Superior temporal gyrus (tissue), 1 donor: ENCODE results near the gene MTMR12.

Experiments used
- DNase-seq: peaks from one replicate; pipeline ENCODE4 v3.0.0-alpha.2; 2016; ENCODE audit errors: extremely low spot score

Gene MTMR12

DNA sequence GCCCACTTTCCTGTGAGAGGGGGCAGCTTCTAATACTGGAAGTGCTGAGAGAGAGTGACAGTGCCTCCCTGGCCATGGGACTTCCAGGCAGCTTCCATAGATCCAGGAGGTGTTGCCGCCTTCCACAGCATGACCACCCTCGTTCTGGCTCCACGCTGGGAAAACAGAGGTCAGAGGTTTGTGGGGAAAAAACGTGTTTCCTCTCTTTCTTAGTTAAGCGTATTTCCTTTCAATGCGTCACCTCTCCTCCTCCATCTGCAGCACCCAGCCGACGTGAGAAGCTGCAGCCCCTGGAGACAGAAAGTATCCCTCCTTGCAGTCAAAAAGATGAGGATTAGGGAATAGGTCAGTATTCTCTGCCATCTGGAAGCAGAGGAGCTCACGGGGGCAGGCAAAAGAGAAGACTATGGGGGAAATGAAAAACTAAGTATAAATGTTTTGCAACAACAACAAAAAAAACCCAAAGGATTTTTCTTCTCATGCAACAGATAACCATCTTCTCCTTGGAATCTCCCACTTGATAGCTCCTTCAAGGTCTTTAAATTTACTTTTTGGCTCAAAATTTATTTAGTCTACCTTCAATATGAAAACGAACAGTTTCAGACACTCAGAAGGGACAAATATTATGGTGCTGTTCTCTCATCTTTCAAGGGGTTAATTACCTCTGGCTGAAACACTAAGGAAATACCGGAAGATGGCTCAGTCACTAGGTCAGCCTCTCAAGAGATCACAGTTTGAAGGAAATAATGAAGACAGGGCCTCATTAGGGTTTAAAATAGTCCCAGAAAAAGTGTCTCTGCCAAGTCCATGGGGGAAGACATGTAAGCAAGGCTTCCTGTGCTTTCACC is 38.0 kb downstream of the MTMR12 start:
- DNase-seq, result no peak

DNA sequence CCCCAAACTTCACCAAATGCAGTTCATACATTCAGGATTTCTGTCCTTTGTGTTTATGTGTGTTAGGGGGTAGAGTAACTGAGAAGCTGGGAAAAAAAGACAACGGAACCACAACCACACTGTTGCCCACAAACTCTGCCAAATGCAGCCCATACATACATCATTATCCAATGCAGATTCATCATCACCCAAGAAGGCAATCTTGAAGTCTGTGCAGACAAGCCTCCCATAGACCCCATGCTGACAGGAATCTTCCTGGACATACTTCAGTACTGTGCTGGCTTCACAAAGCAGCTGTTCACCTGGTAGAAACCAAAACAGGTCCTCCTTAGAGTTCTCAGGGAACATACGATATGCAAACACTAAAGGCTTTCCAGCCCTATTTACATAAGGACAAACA is 38.9 kb downstream of the MTMR12 start:
- no peak for DNase-seq

DNA sequence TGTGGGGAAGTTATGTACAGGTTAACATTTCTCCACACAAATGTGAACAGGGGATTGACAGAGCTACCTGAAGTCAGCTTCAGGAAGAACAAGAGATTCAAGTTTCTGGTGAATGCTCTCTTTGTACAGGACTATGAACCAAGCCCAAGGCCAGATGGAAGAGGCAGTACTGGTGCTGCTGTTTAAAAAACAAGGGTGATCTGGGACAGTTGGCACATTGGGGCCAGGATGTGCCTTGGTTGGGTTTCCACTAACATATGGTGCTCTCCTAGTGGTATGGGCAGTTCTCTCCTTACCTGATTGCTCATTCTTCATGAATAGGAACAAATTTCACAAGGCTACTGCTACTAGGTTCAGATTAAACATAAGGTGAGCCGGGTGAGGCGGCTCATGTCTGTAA is 40.0 kb downstream of the MTMR12 start:
- DNase-seq, result no peak

DNA sequence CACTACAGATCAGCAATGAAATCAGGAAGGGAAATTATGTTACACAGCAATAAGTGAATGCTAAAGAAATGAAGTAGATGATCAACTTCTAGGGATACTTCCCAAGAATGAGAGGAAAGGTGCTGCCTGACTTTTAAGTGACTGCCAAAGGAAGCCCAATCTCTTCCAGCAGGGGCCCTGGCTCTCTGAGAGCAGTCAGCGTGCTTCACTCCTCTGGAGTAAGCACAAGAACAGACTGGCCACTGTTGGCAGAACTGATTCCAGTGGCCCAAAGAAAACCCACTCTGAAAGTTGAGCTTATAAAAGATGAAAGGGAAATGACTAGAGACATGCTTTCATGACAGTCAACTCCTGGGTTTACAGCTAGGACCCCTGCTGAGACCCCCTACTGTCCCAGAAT is 41.8 kb downstream of the MTMR12 start:
- no peak for DNase-seq

DNA sequence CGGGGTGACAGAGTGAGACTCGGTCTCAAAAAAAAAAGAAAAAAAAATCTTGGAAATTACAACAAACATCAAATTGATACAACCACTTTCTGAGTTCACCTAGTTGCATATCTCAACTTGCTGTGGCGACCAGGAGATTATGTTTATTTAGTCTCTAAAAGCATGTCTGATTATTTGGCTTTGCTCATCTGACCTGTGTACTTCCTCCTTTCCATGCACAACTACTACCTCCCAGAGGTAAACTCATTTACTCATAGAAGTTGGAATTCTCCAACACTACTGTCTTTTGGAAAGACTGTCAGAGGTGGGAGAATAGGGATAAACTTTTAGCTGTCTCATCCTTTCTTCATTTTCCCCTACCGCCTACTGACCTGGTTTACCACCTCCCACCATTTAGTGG is 42.6 kb downstream of the MTMR12 start:
- no peak for DNase-seq

DNA sequence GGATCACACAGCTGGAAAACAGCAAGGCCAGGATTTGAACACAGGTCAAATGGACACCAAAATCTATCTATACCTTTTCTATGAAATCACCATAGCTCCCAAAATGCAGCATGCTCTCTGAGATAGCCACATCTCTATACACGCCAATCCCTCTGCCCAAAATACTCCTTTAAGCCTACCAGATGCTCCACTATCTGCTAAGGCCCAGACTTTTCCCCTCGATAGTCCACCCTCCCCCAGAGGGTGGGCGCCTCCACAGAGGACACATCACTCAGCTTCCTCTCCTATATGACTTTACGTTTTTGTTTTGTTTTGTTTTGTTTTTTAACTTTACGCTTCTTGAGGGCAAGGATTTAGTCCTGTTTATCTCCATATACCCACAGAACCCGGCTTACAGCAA is 46.8 kb downstream of the MTMR12 start:
- DNase-seq, result no peak

DNA sequence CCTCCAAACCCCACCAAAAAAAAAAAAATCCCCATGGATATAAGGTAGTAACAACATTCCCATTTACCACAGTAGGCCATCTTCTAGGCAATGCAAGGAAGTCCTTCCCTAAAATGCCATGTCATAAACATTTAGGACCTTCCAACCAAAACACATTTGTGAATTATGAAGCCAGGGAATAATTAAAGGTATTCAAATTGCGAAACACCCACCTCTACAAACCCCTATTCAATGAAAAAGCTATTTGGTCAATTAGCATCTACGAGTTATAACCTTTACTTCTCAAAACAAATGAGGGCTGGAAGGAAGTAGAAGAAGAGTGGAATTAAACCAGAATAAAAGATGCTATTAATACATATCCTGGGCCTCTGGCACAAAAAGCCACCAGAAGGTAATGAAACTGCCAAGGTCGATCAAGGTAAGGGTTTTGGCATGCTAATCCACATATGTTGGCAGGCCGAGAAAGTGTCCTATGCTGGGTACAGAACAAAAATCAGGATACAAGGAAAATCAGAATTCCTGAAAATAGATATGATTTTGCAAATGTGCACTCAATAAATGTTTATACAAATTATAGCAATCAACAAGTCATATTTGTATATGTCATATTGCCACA is 47.7 kb downstream of the MTMR12 start:
- DNase-seq, result no peak

DNA sequence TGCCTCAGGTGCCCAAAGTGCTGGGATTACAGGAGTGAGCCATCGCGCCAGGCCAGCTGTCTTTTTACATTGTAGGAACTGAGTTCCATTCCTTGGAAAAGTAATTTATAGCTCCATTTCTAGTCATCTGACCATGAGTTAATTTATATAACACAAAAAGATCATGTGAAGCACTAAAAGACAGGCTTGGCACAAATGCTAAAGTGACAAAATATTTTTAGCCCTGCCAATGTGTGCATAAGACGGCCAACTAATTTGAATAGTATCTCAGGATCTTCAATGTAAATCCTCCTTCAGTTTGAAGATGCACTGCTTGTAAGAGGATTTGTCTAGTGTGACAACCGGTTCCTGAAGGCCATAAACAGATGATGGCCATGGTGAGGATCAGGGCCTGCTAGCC is 49.1 kb downstream of the MTMR12 start:
- DNase-seq, result peak; percentile 72

DNA sequence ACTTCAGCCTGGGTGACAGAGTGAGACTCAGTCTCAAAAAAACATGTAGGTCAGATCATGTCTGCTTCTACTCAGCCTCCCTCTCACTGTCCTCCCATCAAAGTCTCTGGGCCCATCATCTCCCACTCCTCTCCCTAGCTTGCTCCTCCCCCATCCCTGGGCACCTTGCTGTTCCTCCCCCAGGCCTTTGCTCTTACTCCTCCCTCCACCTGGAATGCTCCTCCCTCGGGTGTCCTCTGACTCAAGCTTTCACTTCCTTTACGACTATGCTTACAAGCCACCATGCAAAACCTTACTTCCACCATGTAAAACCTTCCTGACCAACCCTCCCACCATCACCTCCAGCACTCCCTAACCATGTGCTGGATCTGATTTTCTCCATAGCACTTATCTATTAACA is 51.5 kb downstream of the MTMR12 start:
- DNase-seq, result no peak

DNA sequence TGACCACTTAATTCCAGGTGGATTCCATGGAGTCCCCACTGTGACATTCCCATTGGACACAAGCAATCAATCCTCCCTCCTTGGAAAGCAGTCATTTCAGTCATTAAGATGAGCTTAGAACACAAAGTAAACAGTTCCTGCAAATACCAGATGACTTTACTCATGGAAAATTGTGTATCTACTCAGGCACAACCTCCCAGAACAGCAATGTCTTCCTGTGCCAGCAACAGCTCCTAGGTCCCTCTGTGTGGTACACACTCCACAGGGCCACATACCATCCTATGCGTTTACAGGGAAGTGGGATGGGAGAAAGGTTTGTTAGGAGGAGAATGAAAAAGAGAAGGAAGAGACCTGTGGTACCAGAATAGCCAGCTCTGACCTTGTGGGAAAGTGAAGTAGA is 53.7 kb downstream of the MTMR12 start:
- DNase-seq, result no peak

DNA sequence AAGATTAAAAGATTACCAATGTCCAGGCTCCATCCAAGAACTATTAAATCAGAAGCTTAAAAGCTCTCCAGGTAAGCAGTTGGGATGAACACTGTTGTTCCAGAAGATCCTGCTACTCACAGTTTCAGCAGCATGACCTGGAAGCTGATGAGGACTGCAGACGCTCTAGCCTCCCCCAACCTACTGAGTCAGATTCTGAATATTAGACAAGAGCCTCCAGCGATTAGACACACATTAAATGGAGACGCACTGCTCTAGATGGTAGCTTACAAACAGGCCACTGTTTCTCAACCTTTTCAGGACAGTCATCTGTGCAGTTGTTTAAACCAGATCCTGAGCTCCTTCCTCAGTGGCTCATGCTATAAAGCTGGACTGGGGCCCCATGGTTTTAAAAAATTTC is 54.3 kb downstream of the MTMR12 start:
- DNase-seq, result no peak

DNA sequence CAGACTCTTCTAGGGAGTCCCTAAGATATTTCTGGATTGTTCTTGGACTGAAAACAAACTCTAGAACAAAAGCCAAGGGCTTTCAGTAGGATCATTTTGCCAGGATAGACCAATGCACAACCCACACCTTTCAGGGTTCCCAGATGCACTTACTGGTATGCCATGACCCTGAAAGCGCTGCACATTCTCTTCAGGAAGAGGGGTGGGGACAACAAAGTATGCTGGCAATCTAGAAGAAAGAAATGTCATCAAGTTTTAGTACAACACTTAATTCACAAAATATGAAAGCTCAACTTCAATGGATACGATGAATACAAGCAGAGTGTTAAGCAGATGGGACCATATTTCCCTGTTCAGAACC is 57.2 kb downstream of the MTMR12 start:
- no peak for DNase-seq

DNA sequence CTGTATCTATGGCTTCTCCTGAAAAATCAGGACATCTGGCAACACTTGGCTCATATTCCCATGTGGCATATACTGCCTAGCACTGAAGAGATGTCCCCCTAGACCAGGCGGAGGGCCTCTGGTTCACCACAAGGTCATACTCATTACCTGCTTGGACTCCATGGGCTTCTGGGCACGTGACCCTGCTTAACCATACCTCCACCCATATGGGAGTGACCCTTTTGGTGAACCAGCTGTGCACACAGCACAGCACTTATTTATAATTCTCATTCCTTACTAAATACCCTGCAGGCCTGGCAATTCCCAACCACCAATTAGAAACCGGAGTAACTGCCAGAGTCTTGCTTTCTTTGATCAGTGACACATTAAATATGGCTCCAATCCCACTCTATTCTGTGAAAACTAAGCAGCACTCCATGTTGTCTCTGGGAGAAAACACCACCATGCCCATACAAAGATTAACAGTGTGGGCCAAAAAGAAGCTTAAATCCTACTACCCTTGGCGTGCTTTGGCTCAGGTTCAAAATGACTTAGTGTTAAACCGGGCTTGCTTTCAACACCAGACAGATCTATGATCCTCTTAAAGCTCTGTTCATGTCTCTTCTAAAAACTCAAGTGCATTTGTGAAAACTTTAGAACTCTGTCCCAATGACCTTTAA is 57.7 kb downstream of the MTMR12 start:
- no peak for DNase-seq

DNA sequence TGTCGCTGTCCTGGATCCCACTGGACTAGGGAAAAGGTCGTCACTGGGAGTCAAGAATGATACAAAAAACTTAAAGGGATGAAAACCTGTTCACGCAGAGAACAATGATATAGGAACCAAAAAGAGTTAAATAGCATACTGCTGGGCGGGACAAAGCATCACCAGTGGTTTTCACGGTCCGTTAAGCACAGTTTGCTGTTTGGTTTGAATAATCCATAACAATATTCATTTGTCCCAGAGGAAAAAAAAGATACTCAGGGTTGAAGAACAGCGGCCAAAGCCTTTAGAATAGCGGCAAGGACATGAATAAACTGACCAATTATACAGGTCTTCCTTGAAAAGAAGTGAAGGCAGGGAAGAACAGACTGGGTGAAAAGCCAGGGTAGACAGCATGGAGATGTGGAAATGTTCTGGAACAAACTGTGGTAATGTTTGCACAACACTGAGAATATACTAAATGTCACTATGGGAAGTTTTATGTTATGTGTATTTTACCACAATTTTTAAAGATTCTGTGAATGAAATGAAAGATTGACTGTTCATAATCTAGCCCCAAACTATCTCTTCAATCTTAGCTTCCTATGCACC is 60.8 kb downstream of the MTMR12 start:
- no peak for DNase-seq

DNA sequence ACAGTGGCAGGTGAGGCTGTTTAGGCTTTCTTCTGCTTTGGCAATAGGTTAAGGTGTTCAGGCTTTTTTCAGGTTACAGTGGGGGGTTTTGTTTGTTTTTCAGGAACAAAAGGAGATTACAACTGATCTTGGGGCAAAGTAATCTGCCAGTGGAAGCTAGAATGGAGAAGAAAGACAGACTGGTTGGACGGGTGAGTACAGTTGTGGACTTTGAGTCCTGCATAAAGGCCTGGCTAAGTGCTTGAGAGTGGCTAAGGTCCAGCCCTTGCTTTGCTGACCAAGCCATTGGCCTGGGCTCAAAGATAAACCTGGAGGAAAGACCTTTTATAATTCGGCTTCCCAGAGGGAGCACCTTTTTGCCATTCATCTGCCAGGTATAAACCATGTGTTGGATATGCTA is 63.1 kb downstream of the MTMR12 start:
- no peak for DNase-seq

DNA sequence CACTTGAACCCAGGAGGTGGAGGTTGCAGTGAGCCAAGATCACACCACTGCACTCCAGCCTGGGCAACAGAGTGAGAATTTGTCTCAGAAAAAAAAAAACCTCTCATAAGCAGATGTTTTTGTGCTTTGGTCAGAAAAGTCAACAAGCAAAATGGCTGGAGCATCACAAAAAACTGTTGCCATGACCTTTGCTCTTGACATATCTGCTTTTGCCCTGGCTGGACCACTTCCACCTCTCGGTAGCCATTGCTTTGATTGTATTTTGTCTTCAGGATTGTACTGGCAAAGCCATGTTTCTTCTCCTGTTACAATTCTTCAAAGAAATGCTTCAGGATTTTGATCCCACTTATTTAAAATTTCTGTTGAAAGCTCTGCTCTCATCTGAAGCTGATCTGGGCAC is 67.0 kb downstream of the MTMR12 start:
- DNase-seq, result no peak

DNA sequence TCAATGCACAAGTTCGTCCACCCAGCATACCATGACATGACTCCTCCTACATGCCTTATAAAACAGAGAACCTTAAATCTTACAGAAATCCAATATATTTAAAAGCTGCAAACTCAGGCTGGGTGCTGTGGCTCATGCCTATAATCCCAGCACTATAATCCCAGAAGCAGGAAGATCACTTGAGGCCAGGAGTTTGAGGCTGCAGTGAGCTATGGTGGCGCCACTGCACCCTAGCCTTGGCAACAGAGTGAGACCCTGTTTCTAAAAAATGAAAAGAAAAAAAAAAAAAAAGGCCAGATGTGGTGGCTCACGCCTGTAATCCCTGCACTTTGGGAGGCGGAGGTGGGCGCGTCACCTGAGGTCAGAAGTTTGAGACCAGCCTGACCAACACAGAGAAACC is 68.7 kb downstream of the MTMR12 start:
- no peak for DNase-seq

DNA sequence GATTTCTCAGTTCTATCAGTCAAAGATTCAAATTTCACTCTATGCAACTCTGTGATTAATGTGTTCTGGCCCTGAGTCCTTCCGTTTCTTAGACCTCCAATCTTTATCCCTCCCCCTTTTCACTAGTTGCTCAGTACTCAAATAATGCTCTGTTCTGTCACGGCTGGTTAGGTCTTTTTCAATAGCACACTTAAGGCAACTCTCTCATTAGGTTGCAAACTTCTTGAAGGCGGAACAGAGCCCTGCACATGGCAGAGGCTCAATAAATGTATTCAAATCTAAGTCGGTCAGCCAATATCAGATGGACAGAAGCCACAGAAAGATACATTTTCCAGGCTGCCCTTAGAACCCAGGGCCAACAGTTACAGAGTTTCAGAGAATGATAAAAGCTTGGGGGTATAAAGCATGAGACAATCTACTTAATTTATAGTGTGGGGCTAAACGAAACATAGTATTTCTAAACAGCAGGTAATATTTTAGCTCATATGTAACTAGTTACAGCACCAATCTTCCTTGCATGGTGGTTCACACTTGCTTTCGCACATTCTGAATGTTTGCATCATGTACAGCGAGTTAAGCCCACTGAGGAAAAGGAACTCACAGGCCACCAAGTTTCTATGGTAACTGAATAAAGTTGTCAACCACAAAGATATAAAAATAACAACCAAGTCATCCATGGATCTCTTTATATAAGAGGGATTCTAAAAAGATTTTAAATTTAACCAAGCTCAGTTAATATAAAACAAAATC is 71.5 kb downstream of the MTMR12 start:
- DNase-seq, result peak; percentile 62

DNA sequence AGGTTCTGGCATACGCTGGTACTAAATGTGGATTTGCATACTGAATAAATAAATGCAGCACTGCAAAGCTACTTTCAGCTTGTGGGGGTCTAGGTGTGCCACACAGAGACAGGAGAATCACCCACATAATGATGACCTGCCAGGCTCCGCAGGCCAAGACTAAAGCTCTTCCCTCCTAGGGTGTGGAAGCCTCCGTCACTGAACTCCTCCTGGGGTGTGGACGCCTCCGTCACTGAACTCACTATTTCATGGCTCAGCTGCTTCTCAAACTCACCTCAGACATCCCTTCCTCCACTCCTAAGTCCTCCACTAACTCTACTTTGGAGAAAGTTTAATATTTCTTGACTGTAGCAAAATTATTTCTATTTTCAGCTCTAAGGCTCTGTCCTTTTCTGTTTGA is 73.4 kb downstream of the MTMR12 start:
- DNase-seq, result no peak

DNA sequence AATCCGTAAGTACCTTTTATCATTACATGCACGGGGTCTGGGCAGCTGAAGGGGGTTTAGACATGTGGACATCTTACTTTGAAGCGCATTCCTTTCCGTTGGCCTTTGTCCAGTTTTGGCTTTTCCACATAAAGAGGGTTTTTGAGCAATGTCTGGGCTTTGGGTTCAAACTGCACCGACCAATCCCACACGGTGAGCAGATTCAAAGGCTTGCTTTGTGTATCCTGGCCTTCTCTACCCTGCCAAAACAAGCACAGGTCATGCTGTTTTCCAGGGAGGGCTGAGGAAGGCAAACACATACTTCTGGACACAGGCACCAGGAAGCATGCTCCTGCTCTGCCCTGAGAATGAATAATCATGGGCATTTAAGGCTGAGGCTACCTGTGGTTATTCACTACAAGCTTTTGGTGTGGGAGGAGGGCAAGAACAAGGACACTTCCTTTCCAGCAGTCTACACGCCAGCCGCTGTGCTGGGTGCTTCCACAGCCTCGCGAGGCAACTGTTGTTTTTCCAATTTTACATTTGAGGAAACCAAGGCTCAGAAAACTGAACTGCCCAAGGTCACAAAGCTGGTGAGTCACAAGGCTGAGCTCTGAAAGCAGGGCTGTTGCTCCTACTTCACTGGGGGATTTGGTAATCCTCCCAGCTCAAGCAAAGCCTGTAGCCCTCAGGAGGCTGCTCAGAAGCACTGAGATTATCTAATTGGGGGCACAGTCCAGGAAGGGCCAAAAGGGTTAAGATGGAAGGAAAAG is 78.9 kb downstream of the MTMR12 start:
- DNase-seq, result no peak

DNA sequence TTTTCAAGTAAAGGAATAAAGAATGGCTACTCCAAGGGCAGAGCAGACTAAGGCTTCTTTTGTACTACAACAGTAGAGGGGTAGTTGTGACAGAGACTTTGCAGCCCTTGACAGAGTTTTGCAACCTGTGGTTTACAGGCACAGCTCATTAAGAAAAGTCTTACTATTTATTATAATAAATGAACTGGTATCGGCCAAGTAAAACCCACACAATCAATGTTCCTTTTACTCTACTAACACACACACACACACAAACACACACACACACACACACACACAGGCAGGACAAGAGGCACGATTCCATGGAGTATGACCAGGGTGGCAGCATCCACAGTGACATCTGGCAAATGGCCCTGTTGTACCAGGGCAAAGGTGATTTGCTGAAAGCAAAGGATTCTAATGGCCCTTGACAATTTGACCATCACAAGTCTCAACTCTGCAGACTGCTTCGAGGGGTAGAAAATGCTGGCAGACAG is 79.5 kb downstream of the MTMR12 start:
- no peak for DNase-seq
